Uterus (tissue), 2 donors: Measurements from ENCODE around the gene ZNF100.

Source experiments
- CTCF ChIP-seq, 4 experiments: fragments of 200-600 bp in 2 of 4; fragments of 450-650 bp in 2 of 4; sonication (generic) in 2 of 4; IDR thresholded peaks; one replicate each; pipeline ENCODE4 v1.5.1; 2016 to 2019; ENCODE audit warnings: antibody characterized with exemption in 4 of 4, mild to moderate bottlenecking in 2 of 4, moderate library complexity in 1 of 4
- POLR2A ChIP-seq, 2 donors: fragments of 450-650 bp; IDR thresholded peaks; one replicate each; pipeline ENCODE4 v1.6.1; 2016; ENCODE audit warnings: antibody characterized with exemption in 2 of 2, mild to moderate bottlenecking in 1 of 2, moderate library complexity in 1 of 2

- no peak for TF ChIP-seq CTCF (IDR thresholded peaks at IDR 0.05)
- no peak for TF ChIP-seq POLR2A (IDR thresholded peaks at IDR 0.05)
Measured at GRCh38 chr19:21709464-21709863, 57.9 kb downstream of the ZNF100 start.
